NK-92 (cell line): ENCODE data around the gene RPL7L1.

ENCODE experiments used
- DNase-seq: peaks from one replicate; lab custom pipeline; 2025; ENCODE audit not compliant: unreplicated experiment; lab: John Stamatoyannopoulos, UW

The RPL7L1 gene

GRCh38 chr6:42928986-42929820 lies 49.8 kb downstream of the RPL7L1 start, which contains the start of gene CNPY3:
CNPY3 (plus strand) TSS chr6:42929480; CDS start chr6:42929571, 91 bp downstream.
- DNase-seq, result peak; percentile 89

DNA sequence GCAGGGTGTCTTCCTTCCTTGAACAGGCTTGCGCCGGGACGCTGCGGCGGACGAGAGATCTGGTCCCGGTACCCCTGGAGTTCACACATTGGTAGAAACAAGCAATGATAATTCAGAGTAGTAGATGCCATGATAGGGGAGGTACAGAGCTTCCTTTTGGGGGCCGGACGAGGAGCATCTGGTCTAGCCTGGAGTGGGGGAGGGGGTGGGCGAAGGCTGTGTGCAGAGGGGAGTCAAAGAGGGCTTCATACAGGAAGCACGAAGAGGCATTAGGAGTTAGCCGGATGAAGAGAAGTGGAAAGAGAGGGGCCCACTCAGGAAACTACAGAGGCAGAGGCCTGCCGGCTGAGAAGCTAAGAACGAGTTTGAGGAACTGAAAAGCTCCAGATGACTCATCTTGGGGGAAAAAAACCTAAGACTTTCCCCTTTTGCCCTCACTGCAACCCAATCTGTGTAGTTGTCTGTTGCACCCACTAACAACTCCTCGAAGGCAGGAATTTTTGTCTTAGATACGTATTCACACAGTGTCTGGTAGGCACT lies 50.5 kb downstream of the RPL7L1 start:
- no peak for DNase-seq

GRCh38 chr6:42932412-42932811 lies 53.0 kb downstream of the RPL7L1 start:
- DNase-seq, result no peak

DNA sequence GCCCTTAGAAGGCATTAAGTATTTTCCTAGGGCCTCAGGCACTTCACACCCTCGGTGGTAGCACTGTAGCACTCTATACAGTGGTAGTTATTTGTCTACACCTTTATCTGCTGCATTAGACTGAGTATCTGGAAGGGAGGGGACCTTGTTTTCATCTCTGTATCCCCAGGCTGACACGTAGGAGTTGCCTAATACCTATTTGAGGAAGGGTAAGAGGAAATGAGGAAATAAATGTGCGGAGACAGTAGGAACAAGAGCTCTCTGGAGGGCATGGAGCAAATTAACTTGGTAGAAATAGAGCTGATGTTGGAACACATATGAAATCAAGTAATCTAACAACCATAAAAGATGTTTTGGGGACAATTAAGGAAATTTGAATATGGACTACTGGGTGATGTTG lies 53.8 kb downstream of the RPL7L1 start:
- DNase-seq, result no peak

DNA sequence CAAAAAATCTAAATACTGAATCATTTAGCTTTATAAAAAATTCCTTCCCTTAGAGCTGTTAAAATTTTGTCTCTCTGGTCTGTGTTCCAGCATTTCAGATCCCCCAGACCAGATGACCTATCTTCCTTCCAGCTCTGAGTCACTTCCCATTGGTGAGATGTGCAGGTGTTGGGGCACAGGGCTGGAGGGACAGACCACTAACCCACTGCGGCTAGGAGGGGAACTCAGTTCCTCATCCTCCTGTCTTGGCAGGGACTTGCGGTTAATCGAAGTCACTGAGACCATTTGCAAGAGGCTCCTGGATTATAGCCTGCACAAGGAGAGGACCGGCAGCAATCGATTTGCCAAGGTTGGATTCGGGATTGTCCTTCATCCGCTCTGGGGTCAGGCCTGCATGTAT lies 55.9 kb downstream of the RPL7L1 start:
- no peak for DNase-seq

DNA sequence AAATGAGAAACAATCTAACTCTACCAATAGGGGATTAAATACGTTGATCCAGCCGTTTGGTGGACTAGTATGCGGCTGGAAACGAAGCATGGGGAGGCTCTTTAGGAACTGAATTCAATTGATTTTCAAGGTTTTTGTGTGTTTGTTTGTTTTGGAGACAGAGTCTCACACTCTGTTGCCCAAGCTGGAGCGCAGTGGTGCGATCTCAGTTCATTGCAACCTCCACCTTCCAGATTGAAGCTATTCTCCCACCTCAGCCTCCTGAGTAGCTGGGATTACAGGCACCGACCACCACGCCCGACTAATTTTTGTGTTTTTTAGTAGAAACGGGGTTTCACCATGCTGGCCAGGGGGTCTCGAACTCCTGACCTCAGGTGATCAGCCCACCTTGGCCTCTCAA lies 57.0 kb downstream of the RPL7L1 start:
- DNase-seq, result no peak

DNA sequence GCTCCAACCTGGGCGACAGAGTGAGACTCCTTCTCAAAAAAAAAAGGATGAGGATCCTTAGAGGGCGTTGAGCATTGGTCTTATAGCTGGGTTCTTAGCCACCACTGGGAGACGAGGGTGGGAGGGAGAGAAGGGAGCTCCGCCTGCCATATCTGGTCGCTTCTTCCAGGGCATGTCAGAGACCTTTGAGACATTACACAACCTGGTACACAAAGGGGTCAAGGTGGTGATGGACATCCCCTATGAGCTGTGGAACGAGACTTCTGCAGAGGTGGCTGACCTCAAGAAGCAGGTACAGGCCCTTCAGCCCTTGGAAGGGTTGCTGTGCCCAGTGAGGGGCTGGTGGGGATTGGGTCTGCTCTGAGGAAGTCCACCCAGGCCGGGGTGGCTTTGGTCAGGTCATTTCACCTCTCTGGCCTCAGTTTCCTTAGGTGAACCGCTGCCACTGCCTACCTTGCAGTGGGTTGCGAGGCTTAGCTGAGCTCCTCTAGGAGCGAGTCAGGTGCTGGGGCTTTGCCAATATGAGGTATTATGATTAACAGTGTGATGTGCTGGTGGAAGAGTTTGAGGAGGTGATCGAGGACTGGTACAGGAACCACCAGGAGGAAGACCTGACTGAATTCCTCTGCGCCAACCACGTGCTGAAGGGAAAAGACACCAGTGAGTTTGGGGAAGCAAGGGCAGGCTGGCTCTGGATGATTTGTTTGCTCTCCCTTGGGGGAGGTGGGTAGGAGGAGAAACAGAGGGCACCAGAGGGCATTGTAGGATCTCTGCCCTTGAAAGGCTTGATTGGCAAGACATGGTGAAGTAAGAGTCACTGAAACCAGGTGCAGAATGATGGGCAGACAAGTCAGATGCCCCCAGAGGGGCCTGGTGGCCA lies 58.4 kb downstream of the RPL7L1 start:
- DNase-seq, result no peak

DNA sequence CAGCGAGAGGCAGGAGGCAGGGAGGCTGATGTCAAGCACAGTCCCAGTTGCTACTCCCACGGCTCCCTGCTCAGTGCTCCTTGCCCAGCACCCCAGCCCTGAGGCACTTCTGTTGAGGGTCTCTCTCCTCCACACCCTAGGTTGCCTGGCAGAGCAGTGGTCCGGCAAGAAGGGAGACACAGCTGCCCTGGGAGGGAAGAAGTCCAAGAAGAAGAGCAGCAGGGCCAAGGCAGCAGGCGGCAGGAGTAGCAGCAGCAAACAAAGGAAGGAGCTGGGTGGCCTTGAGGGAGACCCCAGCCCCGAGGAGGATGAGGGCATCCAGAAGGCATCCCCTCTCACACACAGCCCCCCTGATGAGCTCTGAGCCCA lies 59.0 kb downstream of the RPL7L1 start:
- no peak for DNase-seq

- DNase-seq, result no peak
Measured at GRCh38 chr6:42938987-42939809, 59.8 kb downstream of the RPL7L1 start.
